Right ventricle myocardium inferior (tissue), 1 donor: ENCODE data around the gene CHST9. TPM values are rescaled to one million over a fixed set of nuclear protein-coding genes. Genes with fewer than 3 reads are reported as not detected.

Experiments
- ATAC-seq: fragments of 200-7000 bp; cut with Tn5 transposase; one replicate; pipeline ENCODE4 v1.9.1; 2020; ENCODE audit warnings: mild to moderate bottlenecking, moderate library complexity
- DNase-seq: peaks from one replicate; pipeline ENCODE4 v3.0.0; 2021; ENCODE audit errors: missing footprints
- intact Hi-C: fragments of 100-400 bp; cut with DNase I; formaldehyde crosslinking; loops from one replicate; pipeline ENCODE4 v1.11.0; 2022
- total RNA-seq: library from RNA; stranded (reverse); fragmentation: NEBNext Ultra II Directional; extraction: Animal tissue kit (Norgen Biotek cat#: 25700); gene quantifications from one replicate; pipeline ENCODE4 v1.2.1, GENCODE V29; 2021
- donor health status: DM: no; HTN: yes; CAD: no; lungs with severe emphysema.

Gene CHST9
- total RNA-seq, 1 donor from 2014 or later: 8.3 TPM

GRCh38 chr18:26863122-26863879, 321.8 kb downstream of the CHST9 start:
- DNase-seq (peak; percentile 88), ATAC-seq (peak; percentile 96)
- intact Hi-C loops: no loop called here

- no peak for DNase-seq
- intact Hi-C loops: no loop called here
- no peak for ATAC-seq
Measured at GRCh38 chr18:26862084-26862483, 323.0 kb downstream of the CHST9 start.
